Activated T-helper 9 cell treated with anti-CD3 and anti-CD28 coated beads, Interleukin-2, amount 50 U/mL, for 16 hours (primary cell): ENCODE results near the gene IRF2.

Experiments
- DNase-seq: peaks from one replicate; pipeline ENCODE4 v3.0.0-alpha.2; 2020; ENCODE audit warnings: low read depth

Gene IRF2

DNA sequence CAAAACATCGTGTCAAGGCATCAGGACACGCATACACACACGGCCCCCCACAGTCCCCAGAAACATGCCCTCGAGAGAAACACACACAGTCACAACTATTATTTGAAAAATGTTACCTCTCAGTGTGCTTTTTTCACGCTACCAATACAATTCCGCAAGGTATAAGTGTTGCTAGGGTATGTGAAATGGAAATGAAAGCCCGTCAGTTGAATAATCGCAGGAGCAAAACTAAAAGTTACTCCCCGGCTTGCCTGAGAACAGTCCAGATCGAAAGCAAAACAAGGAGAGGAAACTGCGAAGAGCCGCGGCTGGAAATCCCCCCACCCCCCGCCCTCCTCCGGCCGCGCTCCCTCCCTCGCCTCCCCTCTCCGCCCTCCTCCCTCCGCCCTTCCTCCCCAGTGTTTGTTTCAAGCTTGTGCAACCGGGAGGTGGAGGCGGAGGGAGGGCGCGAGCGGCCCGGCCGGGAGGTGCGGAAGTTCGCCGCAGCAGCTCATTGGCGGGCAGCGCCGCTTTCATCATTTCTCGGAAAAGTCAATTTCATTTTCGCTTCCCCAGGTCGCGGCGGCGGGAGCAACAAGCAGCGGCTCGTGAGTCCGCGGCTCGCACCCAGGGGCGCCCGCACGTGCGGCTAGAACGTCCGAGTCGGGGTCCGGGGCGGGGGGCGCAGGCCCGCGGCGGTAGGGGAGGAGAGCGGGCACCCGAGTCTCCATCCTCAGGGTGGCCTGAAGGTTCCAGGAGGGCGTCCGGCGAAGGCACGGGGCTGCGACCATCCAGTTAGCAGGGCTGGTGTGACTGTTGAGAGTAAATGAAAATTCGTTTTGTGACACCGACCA lies at the start of gene IRF2:
Gene IRF2 (minus strand): TSS at position 288 of the 833 bp plus-strand sequence. CDS start 45,486 bp downstream, outside the sequence.
- DNase-seq = peak; percentile 96

DNA sequence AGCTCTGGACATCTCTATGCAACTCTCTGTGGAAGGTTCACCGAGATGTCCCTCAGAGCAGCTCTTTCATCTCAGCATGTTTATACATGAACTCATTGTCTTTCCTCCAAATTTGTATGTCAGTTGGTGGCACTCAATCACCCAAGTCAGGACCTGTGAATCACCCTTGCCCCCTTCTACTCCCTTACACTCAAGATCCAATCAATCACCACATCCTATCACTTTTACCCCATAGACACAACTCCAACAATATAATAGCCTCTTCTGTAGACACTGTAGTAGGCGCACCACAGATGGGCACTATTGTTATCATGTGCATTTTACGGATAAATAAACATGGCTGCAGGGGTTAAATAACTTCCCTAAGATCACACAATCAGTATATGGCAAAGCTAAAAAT lies 41.3 kb upstream of the IRF2 start:
- DNase-seq = no peak

DNA sequence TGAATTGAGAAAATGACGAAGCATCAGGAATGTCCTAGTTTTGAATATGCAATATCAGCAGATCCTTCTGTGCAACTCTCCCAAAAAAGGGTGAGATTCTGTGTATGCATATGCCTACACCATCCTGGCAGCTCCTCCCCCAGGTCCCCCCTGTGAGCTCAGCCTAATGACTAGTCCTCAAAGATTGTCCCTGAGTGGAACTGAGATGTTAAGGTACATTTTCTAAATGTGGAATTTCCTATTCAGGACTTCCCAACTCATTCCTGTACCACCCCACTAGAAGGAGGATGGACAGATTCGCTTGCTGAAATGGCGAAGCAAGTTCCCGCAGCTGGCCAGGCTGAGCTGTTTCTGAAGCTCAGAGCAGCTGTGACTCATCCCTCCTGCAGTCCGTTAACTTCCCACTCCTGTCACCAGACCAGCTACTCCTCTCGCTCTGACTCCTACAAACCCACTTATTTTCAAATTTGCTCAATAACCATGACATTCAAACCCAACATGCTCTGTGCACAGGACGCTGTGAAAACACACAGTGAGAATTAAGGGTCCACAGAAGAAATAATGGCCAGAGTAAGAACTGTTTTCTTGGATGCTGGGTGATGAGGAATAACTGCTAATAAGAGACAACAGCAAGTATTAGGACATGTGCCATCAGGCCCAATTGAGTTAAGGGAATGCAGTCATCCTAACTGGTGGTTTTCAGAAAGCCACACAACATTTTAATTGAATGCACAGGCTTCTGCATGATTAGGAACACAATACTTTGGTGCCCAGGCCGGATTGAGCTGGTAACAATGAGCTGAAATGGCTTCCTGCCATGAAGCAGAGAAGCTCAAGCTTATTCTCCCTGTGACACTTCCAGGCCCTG lies 40.0 kb upstream of the IRF2 start:
- DNase-seq = peak; percentile 49

DNA sequence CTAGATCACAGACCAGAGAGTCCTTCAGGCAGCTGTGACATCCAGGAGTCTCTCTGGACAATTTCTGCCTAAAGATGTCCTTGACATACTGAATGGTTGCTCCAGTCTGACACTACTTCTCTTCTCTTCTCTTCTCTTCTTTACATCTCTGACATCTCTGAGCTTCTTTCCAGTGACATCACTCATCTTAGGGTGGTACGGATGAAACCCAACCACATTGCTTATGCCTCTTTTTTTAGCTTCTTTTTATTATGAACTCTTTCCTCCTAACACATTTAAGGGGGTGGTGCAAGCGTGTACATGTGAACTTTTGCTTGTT lies 39.4 kb upstream of the IRF2 start:
- DNase-seq = no peak

DNA sequence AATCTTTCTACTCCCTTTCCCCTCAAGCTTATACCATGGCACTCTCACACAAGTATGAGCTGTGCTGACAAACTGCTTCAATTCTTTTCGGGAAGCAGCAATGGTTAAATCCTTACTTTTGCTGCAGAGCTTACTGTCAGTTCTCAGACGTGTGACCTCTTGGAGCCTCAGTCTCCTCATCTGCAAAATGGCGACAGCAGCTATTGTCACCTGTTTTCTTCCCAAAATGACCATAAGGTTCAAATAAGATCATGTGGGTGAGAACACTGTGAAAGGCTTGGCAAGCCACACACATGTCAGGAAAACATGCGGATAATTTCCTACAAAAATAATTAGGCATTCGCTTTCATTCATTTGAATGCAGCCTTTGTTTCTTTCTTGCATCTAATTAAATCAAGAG lies 36.8 kb upstream of the IRF2 start:
- no peak for DNase-seq

- no peak for DNase-seq
Observed at GRCh38 chr4:184510401-184510800, 36.1 kb upstream of the IRF2 start.

- DNase-seq = no peak
Observed at GRCh38 chr4:184506527-184507121, 32.3 kb upstream of the IRF2 start.

- DNase-seq = no peak
Observed at GRCh38 chr4:184504385-184504784, 30.0 kb upstream of the IRF2 start.

- no peak for DNase-seq
Observed at GRCh38 chr4:184503869-184504300, 29.5 kb upstream of the IRF2 start.

DNA sequence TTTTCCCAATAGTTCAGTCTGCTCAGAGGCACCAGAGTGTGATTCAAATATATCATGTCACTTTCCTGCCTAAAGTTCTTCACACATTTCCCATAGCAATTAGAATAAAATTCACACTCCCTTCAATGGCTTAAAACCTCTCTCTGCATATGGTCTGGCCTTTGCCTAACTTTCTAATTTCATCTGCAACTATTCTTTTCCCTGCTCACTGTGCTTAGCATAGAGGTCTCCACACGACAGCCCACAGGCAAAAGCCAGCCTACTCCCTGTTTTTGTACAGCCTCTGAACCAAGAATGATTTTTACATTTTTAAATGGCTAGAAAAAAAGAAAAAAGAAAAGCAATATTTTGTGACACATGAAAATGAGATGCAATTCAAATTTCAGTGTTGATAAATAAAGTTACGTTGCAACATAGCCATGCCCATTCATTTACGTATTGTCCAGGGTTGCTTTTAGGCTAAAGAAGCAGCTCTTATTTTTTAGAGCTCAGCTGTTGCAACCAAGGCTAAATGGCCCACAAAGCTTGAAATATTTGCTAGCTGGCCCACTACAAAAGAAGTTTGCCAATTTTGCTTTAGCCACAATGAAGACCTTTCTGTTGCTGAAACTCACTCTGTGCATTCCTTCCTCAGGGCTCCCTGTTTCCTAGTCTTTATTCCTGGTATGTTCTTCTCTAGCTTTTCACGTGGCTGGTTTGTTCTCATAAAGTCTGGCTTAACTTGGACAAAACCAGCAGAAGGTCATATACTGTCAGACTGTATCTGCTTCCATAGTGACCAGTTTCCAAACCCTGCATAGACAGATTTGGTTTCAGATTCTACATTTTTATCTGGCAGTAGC lies 26.6 kb upstream of the IRF2 start:
- DNase-seq = no peak

- DNase-seq = no peak
Observed at GRCh38 chr4:184499996-184500395, 25.6 kb upstream of the IRF2 start.

DNA sequence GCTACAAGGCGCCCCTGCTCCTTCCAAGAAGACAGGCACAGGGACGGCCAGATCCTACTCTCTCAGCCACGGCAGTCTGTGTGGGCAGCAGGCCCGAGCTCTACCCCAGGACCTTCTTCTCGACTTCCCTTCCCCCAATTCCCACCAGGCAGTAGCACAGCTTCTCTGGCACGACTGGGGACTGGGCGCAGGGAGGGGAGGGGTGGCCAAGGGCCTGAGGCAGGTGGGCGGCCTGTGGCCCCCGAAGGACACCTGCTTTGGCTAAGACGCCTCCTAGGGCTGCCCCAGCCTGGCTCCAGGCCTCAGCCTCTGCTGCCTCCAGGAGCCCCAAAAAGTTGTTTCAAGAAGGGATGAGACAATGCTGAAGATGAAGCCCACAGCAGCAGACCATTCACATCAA lies 24.2 kb upstream of the IRF2 start:
- DNase-seq = no peak

DNA sequence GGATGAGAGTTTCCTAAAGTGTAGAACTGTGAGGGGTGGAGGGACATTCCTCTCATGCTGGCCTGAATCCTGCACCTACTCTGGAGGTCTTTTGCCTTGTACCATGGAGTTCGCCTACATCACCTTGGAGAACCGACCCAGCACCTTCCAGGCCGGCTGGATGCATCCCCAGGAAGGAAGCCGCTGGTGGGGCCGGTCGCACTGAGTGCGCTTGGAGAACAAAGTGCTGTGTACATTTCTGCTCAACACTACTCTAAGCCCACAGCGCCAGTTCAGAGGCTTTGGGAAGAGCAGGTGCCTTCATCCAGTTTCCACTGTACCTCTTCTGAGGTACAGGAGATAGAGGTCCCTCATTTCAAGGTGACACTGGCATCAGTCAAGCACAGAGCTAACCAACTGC lies 15.4 kb upstream of the IRF2 start:
- DNase-seq = no peak

DNA sequence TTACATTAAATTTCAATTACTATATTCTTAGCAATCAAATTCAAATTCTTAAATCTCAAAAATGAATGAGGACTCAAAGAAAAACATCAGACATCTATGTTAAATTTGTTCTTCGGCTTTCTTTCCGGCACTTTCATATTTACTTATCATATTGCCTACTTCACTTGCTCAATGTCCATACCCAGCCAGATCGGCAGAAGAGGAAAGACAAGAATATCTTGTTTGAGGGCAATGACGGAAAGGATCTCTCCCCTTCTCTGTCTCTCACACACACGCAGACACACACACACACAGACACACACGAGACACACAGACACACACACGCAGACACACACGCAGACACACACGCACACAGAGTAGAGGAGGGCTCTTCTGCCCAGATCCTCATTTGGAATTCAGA lies 13.2 kb upstream of the IRF2 start:
- DNase-seq = no peak

DNA sequence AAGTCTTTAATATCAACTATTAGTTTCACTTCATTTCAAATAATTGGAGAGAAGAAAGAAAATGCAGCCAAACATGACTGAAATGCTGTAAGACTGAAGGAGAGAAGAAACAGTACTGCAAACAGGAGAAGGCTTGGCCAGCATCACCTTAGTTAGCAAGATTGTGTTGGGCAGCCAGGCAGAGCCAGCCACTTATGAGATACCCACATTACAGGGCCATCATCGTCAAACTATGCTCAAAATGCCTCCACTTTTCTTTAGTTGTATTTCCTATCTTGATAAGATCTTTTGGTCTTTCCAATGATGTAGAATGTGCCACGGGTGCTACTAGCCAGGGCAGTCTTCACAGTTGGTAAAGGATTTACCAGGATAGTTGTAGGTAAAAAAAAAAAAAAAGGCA lies 10.9 kb upstream of the IRF2 start:
- no peak for DNase-seq

DNA sequence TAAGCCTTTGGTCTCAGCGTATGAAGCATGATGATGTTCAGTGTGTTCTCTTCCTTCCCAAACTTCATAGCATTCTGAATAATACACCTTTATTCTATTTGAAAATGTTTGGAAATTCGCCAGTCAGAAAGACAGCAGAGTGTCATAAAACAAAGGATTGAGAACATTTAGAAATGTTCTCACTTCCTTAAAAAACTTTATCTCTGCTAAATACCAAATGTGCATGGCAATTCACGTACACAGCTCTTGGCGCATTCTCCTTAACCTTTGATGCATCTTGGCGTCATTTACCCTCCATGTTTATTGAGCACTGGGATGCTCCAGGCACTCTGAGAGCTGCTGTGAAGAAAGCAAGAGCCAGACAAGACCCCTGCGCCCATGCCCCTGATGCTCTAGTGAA lies 7.2 kb upstream of the IRF2 start:
- no peak for DNase-seq

GRCh38 chr4:184479516-184479950 lies 5.2 kb upstream of the IRF2 start:
- DNase-seq = no peak

- DNase-seq = no peak
Observed at GRCh38 chr4:184477201-184477999, 3.0 kb upstream of the IRF2 start.

- no peak for DNase-seq
Observed at GRCh38 chr4:184476695-184477094, 2.3 kb upstream of the IRF2 start.

DNA sequence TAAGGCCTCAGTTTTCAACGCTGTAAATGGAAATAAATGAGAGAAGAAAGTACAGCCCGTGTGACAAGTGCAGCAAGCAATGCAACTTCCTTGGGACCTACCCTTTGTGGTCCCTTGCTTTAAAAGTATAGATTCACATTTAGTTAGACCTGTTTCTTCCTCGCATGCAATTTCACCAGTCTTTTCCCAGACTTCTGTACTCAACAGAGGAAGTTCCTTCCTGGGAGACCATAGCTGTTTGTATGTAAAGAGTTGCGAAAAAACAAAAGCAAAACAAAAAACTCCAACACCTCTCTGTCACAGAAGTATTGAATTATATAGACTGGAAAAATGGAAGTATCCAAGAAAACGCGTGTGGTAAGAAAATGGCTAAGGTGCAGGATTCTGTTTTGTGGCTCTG lies 1.1 kb upstream of the IRF2 start:
- no peak for DNase-seq

GRCh38 chr4:184475096-184475461 lies 729 bp upstream of the IRF2 start:
- peak; percentile 57 for DNase-seq
